Liver (tissue), 9 donors: ENCODE results near the gene CRABP2. TPM values are rescaled to one million over a fixed set of nuclear protein-coding genes. Genes with fewer than 3 reads are reported as not detected.

Experiments
- DNase-seq: peaks from one replicate; pipeline ENCODE4 v3.0.0-alpha.2; 2017; ENCODE audit warnings: low spot score
- H3K27ac ChIP-seq, 2 donors: one replicate each; pipeline ENCODE4 v1.7.0; 2013; ENCODE audit warnings: inconsistent platforms in 2 of 2, low read length in 2 of 2, control low read depth in 1 of 2, low read depth in 1 of 2, mild to moderate bottlenecking in 1 of 2
- H3K27me3 ChIP-seq, 4 donors: one replicate each; pipeline versions ENCODE4 v1.6.1 to v1.7.0; 2013; ENCODE audit warnings: low read length in 3 of 4, inconsistent platforms in 1 of 4, mild to moderate bottlenecking in 1 of 4, moderate library complexity in 1 of 4; ENCODE audit not compliant: control insufficient read depth in 4 of 4, insufficient read depth in 4 of 4
- H3K36me3 ChIP-seq, 4 donors: one replicate each; pipeline versions ENCODE4 v1.6.1 to v1.7.0; 2013; ENCODE audit warnings: low read length in 3 of 4, mild to moderate bottlenecking in 3 of 4, low read depth in 1 of 4, moderate library complexity in 1 of 4; ENCODE audit not compliant: control insufficient read depth in 4 of 4, insufficient read depth in 3 of 4
- H3K4me1 ChIP-seq, 4 donors: one replicate each; pipeline versions ENCODE4 v1.6.1 to v1.7.0; 2013; ENCODE audit warnings: low read length in 3 of 4, mild to moderate bottlenecking in 3 of 4, moderate library complexity in 1 of 4; ENCODE audit not compliant: control insufficient read depth in 4 of 4, insufficient read depth in 4 of 4
- H3K4me3 ChIP-seq, 3 donors: one replicate each; pipeline versions ENCODE4 v1.6.1 to v1.7.0; 2013; ENCODE audit warnings: low read length in 3 of 3, control low read depth in 1 of 3, low read depth in 1 of 3, mild to moderate bottlenecking in 1 of 3
- H3K9ac ChIP-seq, 2 donors: one replicate each; pipeline ENCODE4 v1.7.0; 2013; ENCODE audit warnings: low read length in 2 of 2, mild to moderate bottlenecking in 2 of 2, moderate library complexity in 2 of 2, control low read depth in 1 of 2, low read depth in 1 of 2
- H3K9me3 ChIP-seq, 4 donors: one replicate each; pipeline versions ENCODE4 v1.6.1 to v1.7.0; 2013; ENCODE audit warnings: low read length in 3 of 4; ENCODE audit not compliant: control insufficient read depth in 4 of 4
- ATF3 ChIP-seq: IDR thresholded peaks from 2 replicates; pipeline ENCODE4 v1.6.1; 2016; ENCODE audit warnings: antibody characterized with exemption
- CTCF ChIP-seq: fragments of 150-350 bp; IDR thresholded peaks from 2 replicates; pipeline ENCODE4 v1.5.1; 2017; ENCODE audit warnings: improper control_type of control experiment, low read depth, low read length; ENCODE audit not compliant: missing input control
- EGR1 ChIP-seq, 2 donors: IDR thresholded peaks; 2 replicates each; pipeline ENCODE4 v1.6.1; 2016 to 2018; ENCODE audit warnings: antibody characterized with exemption in 2 of 2, low read depth in 2 of 2
- FOXA1 ChIP-seq: IDR thresholded peaks from 2 replicates; pipeline ENCODE4 v1.6.1; 2016; ENCODE audit warnings: antibody characterized with exemption
- GABPA ChIP-seq, 2 donors: IDR thresholded peaks in 1 of 2; conservative IDR thresholded peaks in 1 of 2; 2 replicates each; pipeline ENCODE4 v1.6.1; 2016; ENCODE audit warnings: antibody characterized with exemption in 2 of 2, mild to moderate bottlenecking in 1 of 2, moderate library complexity in 1 of 2
- HNF4A ChIP-seq, 2 donors: conservative IDR thresholded peaks; 2 replicates each; pipeline ENCODE4 v1.6.1; 2016; ENCODE audit warnings: antibody characterized with exemption in 2 of 2, mild to moderate bottlenecking in 2 of 2
- HNF4G ChIP-seq: IDR thresholded peaks from 2 replicates; pipeline ENCODE4 v1.6.1; 2016; ENCODE audit warnings: antibody characterized with exemption
- JUND ChIP-seq, 2 donors: IDR thresholded peaks; 2 replicates each; pipeline ENCODE4 v1.6.1; 2016; ENCODE audit warnings: antibody characterized with exemption in 2 of 2
- NR2F2 ChIP-seq: IDR thresholded peaks from 2 replicates; pipeline ENCODE4 v1.6.1; 2016; ENCODE audit warnings: antibody characterized with exemption
- RAD21 ChIP-seq, 2 donors: IDR thresholded peaks; 2 replicates each; pipeline ENCODE4 v1.6.1; 2016; ENCODE audit warnings: antibody characterized with exemption in 2 of 2, mild to moderate bottlenecking in 2 of 2
- RXRA ChIP-seq, 2 donors: IDR thresholded peaks; 2 replicates each; pipeline ENCODE4 v1.6.1; 2017 to 2018; ENCODE audit warnings: antibody characterized with exemption in 2 of 2, mild to moderate bottlenecking in 1 of 2
- SP1 ChIP-seq: IDR thresholded peaks from 2 replicates; pipeline ENCODE4 v1.6.1; 2018; ENCODE audit warnings: antibody characterized with exemption, mild to moderate bottlenecking
- TAF1 ChIP-seq: conservative IDR thresholded peaks from 2 replicates; pipeline ENCODE4 v1.6.1; 2016; ENCODE audit warnings: antibody characterized with exemption, mild to moderate bottlenecking
- YY1 ChIP-seq: IDR thresholded peaks from 2 replicates; pipeline ENCODE4 v1.6.1; 2016; ENCODE audit warnings: antibody characterized with exemption, mild to moderate bottlenecking
- WGBS: extraction: QIAGEN DNeasy Blood & Tissue Kit; methylation state at CpG from one replicate; pipeline ENCODE4 v1.1.7; 2013; 5-methylcytosine and 5-hydroxymethylcytosine counted together
- polyA plus RNA-seq, 2 donors: library from polyadenylated mRNA; stranded (reverse) in 1 of 2; unstranded in 1 of 2; fragments of 200-250 nt in 1 of 2; fragments of >200 nt in 1 of 2; fragmentation: Nextera tagmentation in 1 of 2; extraction: Ambion mirVana in 1 of 2; gene quantifications; one replicate each; pipeline versions ENCODE4 v1.2.1 to v1.2.3, GENCODE V29; 2013 to 2015
- total RNA-seq, 2 donors: library from RNA; depleted of rRNA; stranded (reverse); fragments of >200 nt; gene quantifications; one replicate each; pipeline ENCODE4 v1.2.3, GENCODE V29; 2014
- TF ChIP-seq, protein P1 (sequence below): IDR thresholded peaks from 2 replicates; pipeline ENCODE4 v1.6.1; 2016; ENCODE audit warnings: antibody characterized with exemption
- TF ChIP-seq, protein P2 (sequence below): IDR thresholded peaks from 2 replicates; pipeline ENCODE4 v1.6.1; 2016; ENCODE audit warnings: antibody characterized with exemption, mild to moderate bottlenecking
- TF ChIP-seq, protein P3 (sequence below): IDR thresholded peaks from 2 replicates; pipeline ENCODE4 v1.6.1; 2016; ENCODE audit warnings: antibody characterized with exemption
- donor health status: healthy.
- donor health status: healthy.
- donor health status: healthy.
- donor health status: healthy.
- donor health status: healthy.

Gene CRABP2
- total RNA-seq, result under 1 TPM in 1 of 2 donors, not detected in 1; 0.14 TPM
- under 1 TPM in 1 of 2 donors, not detected in 1; 0.22 TPM for polyA plus RNA-seq

- H3K9ac ChIP-seq, result no peak within 1 kb of the TSS
- no peak for DNase-seq
- no peaks in the 10 kb centered on the region for H3K36me3 ChIP-seq
- TF ChIP-seq GABPA (IDR thresholded peaks at IDR 0.05 in 1 of 2, conservative IDR thresholded peaks at IDR 0.05 in 1 of 2), result no peak
- no peak for TF ChIP-seq HNF4G
- no peak for TF ChIP-seq ATF3
- no peak for TF ChIP-seq JUND (IDR thresholded peaks at IDR 0.05)
- TF ChIP-seq EGR1 (IDR thresholded peaks at IDR 0.05; ENCODE audit: low read depth in 2 of 2), result no peak
- TF ChIP-seq CTCF, result no peak
- TF ChIP-seq, protein P1, sequence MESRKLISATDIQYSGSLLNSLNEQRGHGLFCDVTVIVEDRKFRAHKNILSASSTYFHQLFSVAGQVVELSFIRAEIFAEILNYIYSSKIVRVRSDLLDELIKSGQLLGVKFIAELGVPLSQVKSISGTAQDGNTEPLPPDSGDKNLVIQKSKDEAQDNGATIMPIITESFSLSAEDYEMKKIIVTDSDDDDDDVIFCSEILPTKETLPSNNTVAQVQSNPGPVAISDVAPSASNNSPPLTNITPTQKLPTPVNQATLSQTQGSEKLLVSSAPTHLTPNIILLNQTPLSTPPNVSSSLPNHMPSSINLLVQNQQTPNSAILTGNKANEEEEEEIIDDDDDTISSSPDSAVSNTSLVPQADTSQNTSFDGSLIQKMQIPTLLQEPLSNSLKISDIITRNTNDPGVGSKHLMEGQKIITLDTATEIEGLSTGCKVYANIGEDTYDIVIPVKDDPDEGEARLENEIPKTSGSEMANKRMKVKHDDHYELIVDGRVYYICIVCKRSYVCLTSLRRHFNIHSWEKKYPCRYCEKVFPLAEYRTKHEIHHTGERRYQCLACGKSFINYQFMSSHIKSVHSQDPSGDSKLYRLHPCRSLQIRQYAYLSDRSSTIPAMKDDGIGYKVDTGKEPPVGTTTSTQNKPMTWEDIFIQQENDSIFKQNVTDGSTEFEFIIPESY, result no peak
- no peak for TF ChIP-seq RAD21 (IDR thresholded peaks at IDR 0.05)
- TF ChIP-seq, protein P2, sequence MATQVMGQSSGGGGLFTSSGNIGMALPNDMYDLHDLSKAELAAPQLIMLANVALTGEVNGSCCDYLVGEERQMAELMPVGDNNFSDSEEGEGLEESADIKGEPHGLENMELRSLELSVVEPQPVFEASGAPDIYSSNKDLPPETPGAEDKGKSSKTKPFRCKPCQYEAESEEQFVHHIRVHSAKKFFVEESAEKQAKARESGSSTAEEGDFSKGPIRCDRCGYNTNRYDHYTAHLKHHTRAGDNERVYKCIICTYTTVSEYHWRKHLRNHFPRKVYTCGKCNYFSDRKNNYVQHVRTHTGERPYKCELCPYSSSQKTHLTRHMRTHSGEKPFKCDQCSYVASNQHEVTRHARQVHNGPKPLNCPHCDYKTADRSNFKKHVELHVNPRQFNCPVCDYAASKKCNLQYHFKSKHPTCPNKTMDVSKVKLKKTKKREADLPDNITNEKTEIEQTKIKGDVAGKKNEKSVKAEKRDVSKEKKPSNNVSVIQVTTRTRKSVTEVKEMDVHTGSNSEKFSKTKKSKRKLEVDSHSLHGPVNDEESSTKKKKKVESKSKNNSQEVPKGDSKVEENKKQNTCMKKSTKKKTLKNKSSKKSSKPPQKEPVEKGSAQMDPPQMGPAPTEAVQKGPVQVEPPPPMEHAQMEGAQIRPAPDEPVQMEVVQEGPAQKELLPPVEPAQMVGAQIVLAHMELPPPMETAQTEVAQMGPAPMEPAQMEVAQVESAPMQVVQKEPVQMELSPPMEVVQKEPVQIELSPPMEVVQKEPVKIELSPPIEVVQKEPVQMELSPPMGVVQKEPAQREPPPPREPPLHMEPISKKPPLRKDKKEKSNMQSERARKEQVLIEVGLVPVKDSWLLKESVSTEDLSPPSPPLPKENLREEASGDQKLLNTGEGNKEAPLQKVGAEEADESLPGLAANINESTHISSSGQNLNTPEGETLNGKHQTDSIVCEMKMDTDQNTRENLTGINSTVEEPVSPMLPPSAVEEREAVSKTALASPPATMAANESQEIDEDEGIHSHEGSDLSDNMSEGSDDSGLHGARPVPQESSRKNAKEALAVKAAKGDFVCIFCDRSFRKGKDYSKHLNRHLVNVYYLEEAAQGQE, result no peak
- TF ChIP-seq RXRA (IDR thresholded peaks at IDR 0.05), result no peak
- TF ChIP-seq YY1, result no peak
- TF ChIP-seq SP1, result no peak
- no peak for TF ChIP-seq NR2F2
- TF ChIP-seq, protein P3, sequence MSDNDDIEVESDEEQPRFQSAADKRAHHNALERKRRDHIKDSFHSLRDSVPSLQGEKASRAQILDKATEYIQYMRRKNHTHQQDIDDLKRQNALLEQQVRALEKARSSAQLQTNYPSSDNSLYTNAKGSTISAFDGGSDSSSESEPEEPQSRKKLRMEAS, result no peak
- TF ChIP-seq TAF1, result no peak
- TF ChIP-seq FOXA1, result no peak
- no peak for TF ChIP-seq HNF4A (conservative IDR thresholded peaks at IDR 0.05)
- peak within 1 kb of the TSS in 1 of 3 donors; percentile 15 for H3K4me3 ChIP-seq
- peaks cover 0 to 10% (median 7%) of the 10 kb centered on the region in 4 donors for H3K27me3 ChIP-seq
- H3K27ac ChIP-seq, result no peak within 1 kb of the TSS
- no peaks in the 10 kb centered on the region for H3K9me3 ChIP-seq
- peaks cover 11 to 19% (median 13%) of the 10 kb centered on the region in 4 donors for H3K4me1 ChIP-seq
- 4% methylated on average over 42 of the region's 42 CpGs for WGBS
Measured at GRCh38 chr1:156705321-156705917, at the start of gene CRABP2. CRABP2 (minus strand) TSS chr1:156705583; CDS start chr1:156705446, 137 bp downstream.
